Activated naive CD8-positive, alpha-beta T cell (primary cell): ENCODE results near the gene SMIM11.
"Not testable (repeated sequence)": the region's sequence is repeated elsewhere in the genome, so short reads cannot be mapped to it uniquely, and the experiment has no call there.

ENCODE experiments used
- H3K27ac Mint-ChIP-seq: one replicate; pipeline ENCODE4 v1.8.0; 2021; ENCODE audit warnings: mixed read lengths
- H3K27me3 Mint-ChIP-seq: one replicate; pipeline ENCODE4 v1.8.0; 2021; ENCODE audit warnings: mixed read lengths
- H3K36me3 Mint-ChIP-seq: one replicate; pipeline ENCODE4 v1.8.0; 2021; ENCODE audit warnings: mixed read lengths
- H3K4me1 Mint-ChIP-seq: one replicate; pipeline ENCODE4 v1.8.0; 2021; ENCODE audit warnings: low read depth, mixed read lengths
- H3K4me3 Mint-ChIP-seq: one replicate; pipeline ENCODE4 v1.8.0; 2021; ENCODE audit warnings: mild to moderate bottlenecking, mixed read lengths
- H3K9me3 Mint-ChIP-seq: one replicate; pipeline ENCODE4 v1.8.0; 2021; ENCODE audit warnings: low read depth, mixed read lengths

The SMIM11 gene, protein sequence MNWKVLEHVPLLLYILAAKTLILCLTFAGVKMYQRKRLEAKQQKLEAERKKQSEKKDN

DNA sequence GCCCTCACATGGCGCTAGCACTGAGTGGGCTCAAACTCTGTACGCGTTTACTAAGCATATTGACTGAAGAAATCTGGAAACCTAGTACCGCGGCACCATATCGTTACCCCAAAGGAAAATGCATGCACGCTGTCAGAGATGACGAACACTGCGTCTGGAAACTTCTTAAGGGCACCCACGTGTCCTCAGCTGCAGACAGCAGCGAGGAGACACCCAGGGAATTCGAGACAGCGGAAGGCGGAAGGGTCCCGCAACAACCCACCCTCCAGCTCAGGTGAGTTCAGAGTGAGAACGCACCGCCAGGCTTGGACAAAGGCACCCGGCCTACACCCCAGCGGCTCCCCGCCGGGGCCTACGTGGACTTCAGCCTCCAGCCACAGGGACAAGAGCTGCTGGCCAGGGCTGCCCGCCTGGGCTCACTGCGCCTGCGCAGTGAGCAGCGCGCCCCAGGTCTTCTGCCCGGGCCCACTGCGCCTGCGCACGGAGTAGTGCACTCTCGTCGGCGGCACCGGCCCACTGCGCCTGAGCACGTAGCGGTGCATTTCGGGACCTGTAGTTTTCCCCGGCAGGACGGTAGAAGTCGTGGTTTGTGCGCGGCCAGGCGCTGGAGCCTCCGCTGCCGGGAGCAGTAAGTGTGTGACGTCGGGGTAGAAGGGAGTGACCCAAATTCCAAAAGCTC lies at the start of gene SMIM11:
Gene SMIM11, plus strand, starts transcription at position 568 of the 679 bp plus-strand sequence. CDS start 3,998 bp downstream, outside the sequence.
- not testable (repeated sequence) for H3K9me3 Mint-ChIP-seq, H3K36me3 Mint-ChIP-seq, H3K27me3 Mint-ChIP-seq, H3K27ac Mint-ChIP-seq, H3K4me3 Mint-ChIP-seq, H3K4me1 Mint-ChIP-seq

DNA sequence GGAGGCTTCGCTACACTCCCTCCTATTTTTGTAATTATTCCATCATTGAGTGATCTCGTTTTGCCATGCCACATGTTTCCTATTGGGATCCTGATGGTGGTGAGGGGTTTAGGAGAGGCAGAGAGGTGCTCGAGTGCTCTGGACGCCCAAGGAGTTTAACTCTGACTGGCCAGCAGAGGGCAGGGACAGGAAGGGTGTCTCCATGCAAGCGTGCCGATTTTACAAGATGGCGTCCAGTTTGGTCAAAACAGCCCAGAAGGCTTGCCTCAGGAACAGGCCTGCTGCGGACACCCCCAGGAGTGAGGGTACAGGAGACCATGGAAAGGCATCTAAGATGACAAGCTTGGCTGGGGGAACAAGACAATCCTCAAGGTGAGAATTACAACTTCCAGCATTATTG lies 45.3 kb upstream of the SMIM11 start:
- Mint-ChIP-seq H3K4me3 (no peak overlapping the region), H3K27me3 (no peaks in the 10 kb centered on the region), H3K4me1 (no peaks in the 10 kb centered on the region), H3K9me3 (no peaks in the 10 kb centered on the region), H3K27ac (no peak overlapping the region), H3K36me3 (peaks cover 3% of the 10 kb centered on the region)

DNA sequence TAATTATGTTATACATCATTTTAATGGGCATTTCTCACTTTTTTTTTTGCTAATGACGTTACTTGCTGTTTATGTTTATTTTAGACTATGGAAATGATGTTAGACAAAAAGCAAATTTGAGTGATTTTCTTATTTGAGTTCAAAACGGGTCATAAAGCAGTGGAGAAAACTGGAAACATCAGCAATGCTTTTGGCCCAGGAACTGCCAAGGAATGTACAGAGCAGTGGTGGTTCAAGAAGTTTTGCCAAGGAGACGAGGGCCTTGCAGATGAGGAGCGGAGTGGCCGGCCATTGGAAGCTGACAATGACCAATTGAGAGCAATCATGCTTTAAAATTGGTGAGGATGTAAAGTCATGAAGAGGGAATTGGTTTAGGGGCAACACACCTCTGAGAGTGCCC lies 43.6 kb upstream of the SMIM11 start:
- Mint-ChIP-seq H3K27me3 (no peaks in the 10 kb centered on the region), H3K27ac (no peak overlapping the region), H3K9me3 (no peaks in the 10 kb centered on the region), H3K4me1 (no peaks in the 10 kb centered on the region), H3K36me3 (peaks cover 3% of the 10 kb centered on the region), H3K4me3 (no peak overlapping the region)

DNA sequence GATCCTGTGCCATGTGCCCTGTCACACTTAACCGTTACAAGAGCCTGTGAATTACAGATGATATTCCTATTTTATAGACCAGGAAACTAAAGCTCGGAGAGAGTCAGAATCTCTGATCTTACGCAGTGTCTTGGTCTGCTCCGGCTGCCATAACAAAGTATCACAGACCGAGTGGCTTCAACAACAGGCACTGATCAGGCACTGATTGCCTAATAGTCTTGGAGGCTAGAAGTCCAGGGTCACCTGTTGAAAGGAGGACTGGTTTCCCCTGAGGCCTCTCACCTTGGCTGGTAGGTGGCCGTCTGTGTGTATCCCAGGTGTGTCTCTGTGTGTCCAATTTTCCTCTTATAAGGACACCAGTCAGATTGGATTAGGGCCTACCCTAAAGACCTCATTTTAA lies 43.0 kb upstream of the SMIM11 start:
- Mint-ChIP-seq H3K9me3 (no peaks in the 10 kb centered on the region), H3K27ac (no peak overlapping the region), H3K4me3 (no peak overlapping the region), H3K4me1 (no peaks in the 10 kb centered on the region), H3K36me3 (peaks cover 3% of the 10 kb centered on the region), H3K27me3 (no peaks in the 10 kb centered on the region)

DNA sequence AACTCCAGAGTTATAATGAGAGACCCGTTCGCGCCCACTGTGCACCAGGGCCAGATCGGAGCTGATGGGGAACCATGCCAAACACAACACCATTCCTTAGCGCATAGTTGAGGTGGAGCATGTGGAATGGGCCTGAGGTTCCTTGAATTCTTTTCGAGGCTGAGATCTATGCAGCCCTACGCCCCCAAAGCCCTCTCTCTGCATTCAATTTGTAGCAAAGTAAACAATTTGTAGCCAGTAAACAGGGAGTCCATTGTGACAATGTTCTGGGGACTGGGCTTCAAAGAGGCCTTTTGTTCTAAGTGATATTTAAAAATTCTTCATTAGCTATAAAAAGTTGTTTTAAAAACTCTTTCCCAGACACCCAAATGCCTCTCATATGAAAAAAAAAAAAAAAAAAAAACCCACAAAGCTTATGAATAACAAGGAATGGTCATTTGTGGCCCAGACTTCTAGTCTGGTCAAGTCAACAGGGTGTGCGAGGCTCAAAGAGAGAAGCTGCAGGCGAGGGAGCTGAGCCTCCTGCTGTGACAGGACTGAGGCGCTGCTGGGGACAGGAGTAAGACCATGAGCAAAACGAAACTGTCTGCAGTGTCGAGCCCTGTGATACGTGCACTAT lies 42.1 kb upstream of the SMIM11 start:
- H3K27me3 Mint-ChIP-seq: no peaks in the 10 kb centered on the region
- no peak overlapping the region for H3K4me3 Mint-ChIP-seq
- peaks cover 3% of the 10 kb centered on the region for H3K36me3 Mint-ChIP-seq
- H3K27ac Mint-ChIP-seq: no peak overlapping the region
- no peaks in the 10 kb centered on the region for H3K4me1 Mint-ChIP-seq
- H3K9me3 Mint-ChIP-seq: no peaks in the 10 kb centered on the region

DNA sequence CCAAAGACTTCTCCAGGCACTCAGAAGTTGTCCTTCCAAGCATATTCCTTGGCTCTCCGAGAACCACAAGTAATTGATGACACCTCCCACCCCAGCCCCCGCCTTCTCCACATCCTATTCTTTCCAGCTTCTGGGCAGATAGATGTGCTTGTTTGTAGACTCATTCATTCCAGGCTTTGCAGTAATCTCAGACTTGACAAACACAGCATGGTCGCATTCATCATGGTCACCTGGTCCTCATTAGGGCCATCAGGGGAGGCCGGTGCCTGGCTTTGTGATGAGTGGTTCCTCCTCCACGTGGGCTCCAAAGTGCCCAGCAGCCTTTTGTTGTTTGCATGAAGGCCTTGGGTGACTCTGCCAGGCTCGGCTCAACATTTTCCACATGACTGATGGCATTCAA lies 40.0 kb upstream of the SMIM11 start:
- Mint-ChIP-seq H3K4me1 (no peaks in the 10 kb centered on the region), H3K27ac (no peak overlapping the region), H3K4me3 (no peak overlapping the region), H3K36me3 (no peaks in the 10 kb centered on the region), H3K27me3 (no peaks in the 10 kb centered on the region), H3K9me3 (no peaks in the 10 kb centered on the region)

DNA sequence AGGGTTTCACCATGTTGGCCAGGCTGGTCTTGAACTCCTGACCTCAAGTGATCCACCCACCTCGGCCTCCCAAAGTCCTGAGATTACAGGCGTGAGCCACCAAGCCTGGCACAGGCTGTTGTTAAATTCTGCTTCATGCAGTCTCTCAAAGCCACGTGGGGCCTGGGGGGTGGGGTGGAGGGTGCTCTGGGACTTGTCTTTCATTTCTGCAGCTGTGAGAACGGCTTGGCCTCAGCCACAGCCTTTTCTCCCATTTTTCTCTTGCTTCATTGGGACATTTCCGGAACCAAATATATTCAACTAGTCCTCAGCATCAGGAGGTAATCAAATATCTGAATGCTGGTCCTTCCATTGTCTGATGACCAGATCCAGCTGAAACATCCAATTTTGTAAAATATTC lies 39.1 kb upstream of the SMIM11 start:
- Mint-ChIP-seq H3K27ac (no peak overlapping the region), H3K4me1 (no peaks in the 10 kb centered on the region), H3K9me3 (no peaks in the 10 kb centered on the region), H3K4me3 (no peak overlapping the region), H3K27me3 (no peaks in the 10 kb centered on the region), H3K36me3 (no peaks in the 10 kb centered on the region)

DNA sequence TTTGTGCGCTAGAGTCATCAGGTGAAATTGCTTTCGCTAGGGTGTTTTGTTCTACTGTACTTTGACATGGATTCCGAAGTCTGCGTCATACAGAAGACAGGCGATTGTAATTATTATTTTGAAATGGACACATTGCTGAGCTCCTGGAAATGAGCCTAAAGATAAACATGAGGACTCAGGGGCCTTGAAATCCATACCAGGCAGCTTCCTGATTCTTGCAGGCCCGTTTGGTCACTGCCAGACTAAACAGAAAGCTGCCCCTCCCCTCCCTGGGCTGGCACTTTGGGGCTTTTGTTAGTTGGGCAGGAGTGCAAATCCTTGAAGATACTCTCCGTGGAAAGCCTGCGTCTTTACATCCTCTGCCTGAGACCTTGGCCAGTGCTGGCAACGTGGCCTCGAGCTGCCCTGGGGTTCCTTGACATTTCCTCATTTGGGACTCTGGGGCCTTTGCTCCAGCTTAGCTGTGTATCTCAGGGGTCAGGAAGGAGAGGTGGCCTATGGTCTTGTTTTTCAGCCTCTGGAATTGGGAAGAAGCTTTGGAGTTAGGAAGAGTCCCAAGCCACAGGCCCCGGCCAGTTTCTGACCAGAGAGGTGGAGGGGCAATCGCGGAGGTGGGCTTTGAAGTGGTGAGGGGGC lies 38.4 kb upstream of the SMIM11 start:
- H3K27ac Mint-ChIP-seq: no peak overlapping the region
- no peaks in the 10 kb centered on the region for H3K36me3 Mint-ChIP-seq
- H3K27me3 Mint-ChIP-seq: no peaks in the 10 kb centered on the region
- no peaks in the 10 kb centered on the region for H3K9me3 Mint-ChIP-seq
- no peaks in the 10 kb centered on the region for H3K4me1 Mint-ChIP-seq
- no peak overlapping the region for H3K4me3 Mint-ChIP-seq

DNA sequence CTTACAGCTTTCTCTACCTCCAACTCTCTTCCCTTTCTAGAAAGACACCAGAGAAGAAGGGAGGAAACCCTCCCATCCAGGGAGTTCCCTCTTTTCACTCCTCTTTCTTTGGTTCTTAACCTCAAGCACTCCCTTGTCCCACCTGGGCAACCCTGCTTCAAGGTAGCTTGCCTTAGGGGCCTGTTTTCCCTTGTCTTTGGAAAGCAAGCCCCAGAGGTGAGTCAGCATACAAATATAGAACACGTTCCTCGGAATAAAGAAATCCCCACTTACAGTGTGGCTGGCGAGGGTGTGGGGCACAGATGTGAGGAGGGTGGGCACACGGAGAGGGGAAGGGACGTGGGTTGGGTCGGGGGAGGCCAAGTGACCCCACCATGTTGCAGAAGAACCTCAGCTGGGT lies 37.6 kb upstream of the SMIM11 start:
- Mint-ChIP-seq H3K36me3 (no peaks in the 10 kb centered on the region), H3K4me3 (no peak overlapping the region), H3K27me3 (no peaks in the 10 kb centered on the region), H3K9me3 (no peaks in the 10 kb centered on the region), H3K27ac (no peak overlapping the region), H3K4me1 (no peaks in the 10 kb centered on the region)

DNA sequence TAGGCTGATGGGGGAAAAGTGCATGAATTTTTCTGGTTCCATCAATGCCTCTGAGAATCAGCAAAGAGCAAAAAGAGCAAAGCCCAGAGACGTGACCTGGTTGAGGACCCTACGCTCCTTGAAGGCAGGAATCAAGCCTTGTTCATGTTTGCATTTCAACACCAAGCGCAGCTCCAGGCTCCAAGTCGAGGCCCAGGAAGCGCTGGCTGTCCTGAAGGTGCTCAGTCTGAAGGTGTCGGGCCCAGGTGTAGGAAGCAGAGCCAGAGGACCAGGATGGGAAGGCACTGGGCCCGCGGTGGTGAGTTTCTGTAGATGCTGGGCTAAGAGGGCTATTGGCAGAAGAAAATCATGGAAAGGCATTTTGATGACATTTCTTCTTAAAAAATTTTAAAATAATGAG lies 37.1 kb upstream of the SMIM11 start:
- H3K4me1 Mint-ChIP-seq: no peaks in the 10 kb centered on the region
- H3K36me3 Mint-ChIP-seq: no peaks in the 10 kb centered on the region
- H3K4me3 Mint-ChIP-seq: no peak overlapping the region
- no peak overlapping the region for H3K27ac Mint-ChIP-seq
- H3K27me3 Mint-ChIP-seq: no peaks in the 10 kb centered on the region
- H3K9me3 Mint-ChIP-seq: no peaks in the 10 kb centered on the region

DNA sequence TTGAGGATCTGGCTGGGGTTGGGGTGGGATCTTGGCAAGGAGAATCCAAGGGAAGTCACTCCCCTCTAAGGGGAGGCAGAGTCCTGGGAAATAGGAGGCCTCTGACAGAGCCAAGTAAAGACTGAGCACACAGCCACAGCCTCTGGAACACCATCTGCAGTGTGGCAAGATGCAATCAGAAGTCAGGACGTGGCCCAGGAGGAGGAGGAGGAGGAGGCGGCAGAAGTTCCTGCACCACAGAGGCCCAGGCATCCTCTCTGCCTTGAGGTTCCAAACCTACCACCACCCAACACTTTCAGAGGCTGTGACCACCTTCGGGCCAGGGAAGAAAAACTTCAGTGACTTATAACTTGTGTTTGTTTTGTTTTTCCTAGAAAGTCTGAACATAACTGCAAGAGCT lies 35.2 kb upstream of the SMIM11 start:
- Mint-ChIP-seq H3K9me3 (no peaks in the 10 kb centered on the region), H3K27me3 (no peaks in the 10 kb centered on the region), H3K4me3 (no peak overlapping the region), H3K36me3 (no peaks in the 10 kb centered on the region), H3K27ac (no peak overlapping the region), H3K4me1 (no peaks in the 10 kb centered on the region)

DNA sequence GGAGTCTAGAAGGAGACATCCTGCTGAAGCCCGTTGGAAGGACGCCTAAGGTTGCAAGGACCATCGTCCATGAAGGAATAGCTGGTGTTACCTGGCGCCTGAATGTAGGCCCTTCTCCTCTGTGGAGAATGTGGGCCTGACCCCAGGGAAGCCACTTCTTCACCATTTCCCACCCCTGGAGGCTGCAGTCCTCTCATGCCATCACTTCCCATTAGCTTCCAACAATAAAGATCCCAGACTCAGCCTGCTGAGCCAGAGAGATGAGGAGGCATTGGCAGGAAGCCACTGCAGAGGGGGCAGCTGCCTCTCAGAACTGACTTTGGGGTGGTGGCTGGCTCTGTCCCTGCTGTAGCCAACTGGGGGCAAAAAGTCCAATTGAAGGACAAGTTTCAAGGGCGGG lies 32.8 kb upstream of the SMIM11 start:
- no peaks in the 10 kb centered on the region for H3K27me3 Mint-ChIP-seq
- no peaks in the 10 kb centered on the region for H3K4me1 Mint-ChIP-seq
- no peak overlapping the region for H3K27ac Mint-ChIP-seq
- no peaks in the 10 kb centered on the region for H3K9me3 Mint-ChIP-seq
- no peaks in the 10 kb centered on the region for H3K36me3 Mint-ChIP-seq
- H3K4me3 Mint-ChIP-seq: no peak overlapping the region

DNA sequence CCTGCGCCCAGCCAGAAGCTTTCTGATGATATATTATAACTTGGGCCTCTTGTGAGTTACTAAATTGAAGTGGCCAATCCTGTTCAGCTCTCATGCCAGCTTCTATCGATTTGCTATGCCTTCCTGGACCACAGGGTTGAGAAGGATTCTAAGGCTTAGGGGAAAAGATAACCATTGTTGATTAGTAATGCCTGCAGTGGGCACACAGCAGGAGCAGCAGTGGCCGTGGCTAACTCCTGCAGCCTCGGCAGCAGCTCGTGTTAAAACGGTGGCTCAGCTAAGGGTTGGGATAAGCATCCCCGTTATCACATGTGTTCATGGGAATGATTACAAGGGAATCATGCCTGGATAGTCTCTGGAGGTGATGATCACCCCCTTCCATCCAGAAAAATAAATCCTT lies 32.0 kb upstream of the SMIM11 start:
- Mint-ChIP-seq H3K4me1 (peaks cover 4% of the 10 kb centered on the region), H3K9me3 (no peaks in the 10 kb centered on the region), H3K27me3 (no peaks in the 10 kb centered on the region), H3K36me3 (no peaks in the 10 kb centered on the region), H3K27ac (no peak overlapping the region), H3K4me3 (no peak overlapping the region)

DNA sequence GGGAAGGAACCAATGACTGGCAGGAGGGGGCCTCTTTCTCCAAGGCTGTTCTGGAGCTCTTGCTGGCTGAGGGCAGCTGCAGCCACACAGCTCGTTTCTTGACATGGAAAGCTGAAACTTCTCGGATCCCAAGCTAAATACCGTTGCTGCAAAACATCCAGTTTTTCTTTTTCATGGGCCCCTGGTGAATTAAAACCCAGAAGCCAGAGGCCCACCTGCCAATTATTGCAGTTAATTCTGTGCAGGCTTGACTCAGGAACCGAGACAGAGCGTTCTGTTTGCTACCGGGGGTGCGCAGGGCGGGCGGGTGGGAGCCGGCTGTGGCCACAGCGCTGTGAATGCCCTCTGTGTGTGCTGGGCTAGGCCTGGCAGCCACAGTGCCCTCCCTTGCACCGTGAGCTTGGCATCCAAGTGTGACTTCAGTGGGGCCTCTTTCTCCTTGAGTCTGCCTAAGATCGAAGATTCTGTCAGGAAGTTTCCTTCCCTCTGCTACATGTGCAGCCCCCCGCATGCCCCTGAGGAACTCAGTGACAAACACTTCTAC lies 31.4 kb upstream of the SMIM11 start:
- H3K4me3 Mint-ChIP-seq: no peak overlapping the region
- H3K9me3 Mint-ChIP-seq: no peaks in the 10 kb centered on the region
- peaks cover 4% of the 10 kb centered on the region for H3K4me1 Mint-ChIP-seq
- no peak overlapping the region for H3K27ac Mint-ChIP-seq
- no peaks in the 10 kb centered on the region for H3K27me3 Mint-ChIP-seq
- H3K36me3 Mint-ChIP-seq: no peaks in the 10 kb centered on the region

DNA sequence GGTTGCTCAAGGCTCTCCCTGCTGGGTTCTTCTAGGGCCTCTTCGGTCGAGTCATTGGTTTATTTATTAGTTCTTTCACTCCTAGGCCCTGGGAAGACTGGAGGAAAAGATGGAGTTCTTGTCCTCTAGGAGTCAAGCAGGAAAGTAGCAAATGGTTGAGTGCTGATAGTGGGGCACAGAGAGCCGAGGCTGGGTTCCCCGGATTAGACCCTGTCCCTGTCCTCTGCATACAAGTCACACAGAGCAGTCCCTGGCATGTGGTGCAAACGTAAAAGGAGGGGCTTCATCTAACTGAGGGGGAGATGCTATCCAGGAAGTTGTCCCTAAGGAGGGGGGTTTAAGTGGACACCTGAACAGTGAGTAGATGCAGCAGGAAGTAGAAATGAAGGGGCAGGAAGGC lies 30.7 kb upstream of the SMIM11 start:
- H3K4me3 Mint-ChIP-seq: no peak overlapping the region
- H3K27ac Mint-ChIP-seq: no peak overlapping the region
- no peaks in the 10 kb centered on the region for H3K36me3 Mint-ChIP-seq
- no peaks in the 10 kb centered on the region for H3K9me3 Mint-ChIP-seq
- peaks cover 4% of the 10 kb centered on the region for H3K4me1 Mint-ChIP-seq
- H3K27me3 Mint-ChIP-seq: no peaks in the 10 kb centered on the region
